HFF-Myc (cell line): ENCODE measurements around the gene EFNB3.

Experiments
- DNase-seq: peaks from one replicate; pipeline ENCODE4 v3.0.0-alpha.2; 2011; ENCODE audit warnings: low read depth; ENCODE audit errors: extremely low read depth
- H3K4me3 ChIP-seq: replicated peaks from 2 replicates; pipeline ENCODE4 v1.5.1; 2011; ENCODE audit warnings: low read depth, mild to moderate bottlenecking, control low read depth, low read length
- CTCF ChIP-seq: IDR thresholded peaks from 2 replicates; pipeline ENCODE4 v1.5.1; 2012; ENCODE audit warnings: mild to moderate bottlenecking, low read depth, low read length, control low read depth; ENCODE audit errors: missing control alignments

The EFNB3 gene

GRCh38 chr17:7740481-7741001 lies 35.5 kb downstream of the EFNB3 start:
- TF ChIP-seq CTCF = no peak
- no peak for DNase-seq
- no peak overlapping the region for H3K4me3 ChIP-seq

GRCh38 chr17:7742729-7743128 lies 37.7 kb downstream of the EFNB3 start:
- DNase-seq = no peak
- TF ChIP-seq CTCF = no peak
- no peak overlapping the region for H3K4me3 ChIP-seq

GRCh38 chr17:7744416-7744815 lies 39.4 kb downstream of the EFNB3 start:
- TF ChIP-seq CTCF = no peak
- no peak for DNase-seq
- H3K4me3 ChIP-seq = no peak overlapping the region

- TF ChIP-seq CTCF = no peak
- DNase-seq = peak; percentile 87
- H3K4me3 ChIP-seq = no peak overlapping the region
Measured at GRCh38 chr17:7745748-7746470, 40.9 kb downstream of the EFNB3 start.

GRCh38 chr17:7747635-7748071 lies 42.7 kb downstream of the EFNB3 start:
- no peak overlapping the region for H3K4me3 ChIP-seq
- TF ChIP-seq CTCF = no peak
- DNase-seq = peak; percentile 32

- TF ChIP-seq CTCF = no peak
- no peak overlapping the region for H3K4me3 ChIP-seq
- peak; percentile 56 for DNase-seq
Measured at GRCh38 chr17:7748076-7748775, 43.2 kb downstream of the EFNB3 start.
